SJSA1 (cell line): ENCODE measurements around the gene LENEP. TPM values are rescaled to one million over a fixed set of nuclear protein-coding genes. Genes with fewer than 3 reads are reported as not detected.

Experiments
- DNase-seq, 2 experiments: peaks; one replicate each; pipeline ENCODE4 v3.0.0-alpha.2; 2015 to 2020; ENCODE audit warnings: low spot score in 2 of 2, low read depth in 1 of 2
- H3K27ac ChIP-seq: fragments of 250-450 bp; sonication (Bioruptor Pico); 2 replicates; pipeline ENCODE4 v1.5.1; 2020; ENCODE audit warnings: mild to moderate bottlenecking, moderate library complexity
- H3K27me3 ChIP-seq: fragments of 250-450 bp; sonication (Bioruptor Pico); replicated peaks from 2 replicates; pipeline ENCODE4 v1.5.1; 2020; ENCODE audit warnings: mild to moderate bottlenecking, moderate library complexity
- H3K36me3 ChIP-seq: fragments of 250-450 bp; sonication (Bioruptor Pico); 2 replicates; pipeline ENCODE4 v1.5.1; 2020; ENCODE audit warnings: mild to moderate bottlenecking
- H3K4me1 ChIP-seq: fragments of 250-450 bp; sonication (Bioruptor Pico); replicated peaks from 2 replicates; pipeline ENCODE4 v1.6.1; 2021; ENCODE audit warnings: mild to moderate bottlenecking
- H3K4me3 ChIP-seq: fragments of 250-450 bp; sonication (Bioruptor Pico); 2 replicates; pipeline ENCODE4 v1.5.1; 2020; ENCODE audit warnings: mild to moderate bottlenecking
- H3K9me3 ChIP-seq: fragments of 250-450 bp; sonication (Bioruptor Pico); replicated peaks from 2 replicates; pipeline ENCODE4 v1.5.1; 2020; ENCODE audit warnings: mild to moderate bottlenecking
- total RNA-seq: library from RNA; depleted of rRNA; stranded (reverse); fragments of >200 nt; shearing (Covaris generic); gene quantifications from 2 replicates; pipeline ENCODE4 v1.2.3, GENCODE V29; 2014

LENEP gene
- total RNA-seq, 1 experiment from 2014 or later: not detected

DNA sequence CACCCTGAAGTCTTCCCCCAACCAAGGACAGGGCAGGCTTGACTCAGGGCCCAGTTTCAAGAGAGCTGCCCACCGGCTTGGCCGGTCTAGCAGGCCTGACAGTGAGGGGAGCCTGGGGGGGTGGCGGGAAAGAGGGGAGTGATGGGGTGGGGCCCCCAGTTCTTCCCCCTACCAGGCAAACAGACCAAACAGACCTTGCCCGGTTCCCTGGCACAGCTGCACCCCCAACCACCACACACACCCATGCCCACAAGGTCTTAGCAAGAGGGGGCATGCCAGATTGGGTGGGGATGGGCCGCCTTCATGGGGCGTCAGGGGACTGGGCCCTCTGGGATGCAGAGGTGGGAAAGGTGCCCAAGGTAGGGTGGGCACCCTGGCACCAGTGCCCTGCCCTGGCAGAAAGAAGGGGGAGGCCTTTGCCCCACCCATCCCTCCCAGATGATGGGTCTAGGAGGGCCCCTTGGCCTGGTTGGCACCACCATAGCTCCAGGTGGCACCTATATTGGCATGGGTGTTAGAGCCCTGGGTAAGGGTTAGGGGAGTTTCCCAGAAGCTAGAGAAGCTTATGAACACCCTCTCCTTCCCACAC, 18.1 kb downstream of the LENEP start:
- Histone ChIP-seq H3K4me1 (no peaks in the 10 kb centered on the region), H3K27me3 (no peaks in the 10 kb centered on the region), H3K27ac (no peak overlapping the region), H3K4me3 (no peak overlapping the region), H3K9me3 (no peaks in the 10 kb centered on the region), H3K36me3 (peaks cover 8% of the 10 kb centered on the region)
- no peak for DNase-seq

GRCh38 chr1:155012026-155012546, 18.7 kb downstream of the LENEP start:
- H3K27me3 ChIP-seq: no peaks in the 10 kb centered on the region
- DNase-seq: no peak
- H3K9me3 ChIP-seq: no peaks in the 10 kb centered on the region
- H3K4me3 ChIP-seq: no peak overlapping the region
- H3K4me1 ChIP-seq: peaks cover 5% of the 10 kb centered on the region
- H3K36me3 ChIP-seq: peaks cover 13% of the 10 kb centered on the region
- H3K27ac ChIP-seq: no peak overlapping the region

- peaks cover 13% of the 10 kb centered on the region for H3K36me3 ChIP-seq
Observed at GRCh38 chr1:155012776-155013602, 19.6 kb downstream of the LENEP start.

DNA sequence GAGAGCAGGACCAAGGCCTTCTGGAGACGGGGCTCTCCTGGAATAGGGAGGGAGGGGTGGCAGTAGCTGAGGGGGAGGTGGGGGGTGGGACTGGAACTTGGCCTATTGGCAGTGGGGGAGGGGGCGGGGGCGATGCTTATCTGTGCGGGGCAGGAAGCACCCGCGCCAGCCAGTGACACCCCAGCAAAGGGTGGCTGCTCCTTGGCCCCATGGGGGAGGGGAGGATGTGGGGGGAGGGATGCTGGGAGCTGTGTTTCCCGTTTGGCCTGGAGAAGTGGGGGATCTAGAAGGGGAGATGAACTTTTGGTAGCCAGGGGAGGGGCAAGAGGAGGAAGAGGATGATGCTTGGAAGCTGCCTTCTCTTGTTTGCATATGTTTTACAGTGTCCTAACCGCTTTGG, 20.2 kb downstream of the LENEP start:
- Histone ChIP-seq H3K9me3 (no peaks in the 10 kb centered on the region), H3K27me3 (no peaks in the 10 kb centered on the region), H3K27ac (no peak overlapping the region), H3K4me1 (peaks cover 15% of the 10 kb centered on the region), H3K4me3 (no peak overlapping the region), H3K36me3 (peaks cover 13% of the 10 kb centered on the region)
- no peak for DNase-seq

More at GRCh38 chr1:155012776-155013602, 19.6 kb downstream of the LENEP start:
- DNase-seq: no peak
- Histone ChIP-seq H3K27me3 (no peaks in the 10 kb centered on the region), H3K4me3 (no peak overlapping the region), H3K9me3 (no peaks in the 10 kb centered on the region), H3K4me1 (peaks cover 14% of the 10 kb centered on the region), H3K27ac (no peak overlapping the region)

DNA sequence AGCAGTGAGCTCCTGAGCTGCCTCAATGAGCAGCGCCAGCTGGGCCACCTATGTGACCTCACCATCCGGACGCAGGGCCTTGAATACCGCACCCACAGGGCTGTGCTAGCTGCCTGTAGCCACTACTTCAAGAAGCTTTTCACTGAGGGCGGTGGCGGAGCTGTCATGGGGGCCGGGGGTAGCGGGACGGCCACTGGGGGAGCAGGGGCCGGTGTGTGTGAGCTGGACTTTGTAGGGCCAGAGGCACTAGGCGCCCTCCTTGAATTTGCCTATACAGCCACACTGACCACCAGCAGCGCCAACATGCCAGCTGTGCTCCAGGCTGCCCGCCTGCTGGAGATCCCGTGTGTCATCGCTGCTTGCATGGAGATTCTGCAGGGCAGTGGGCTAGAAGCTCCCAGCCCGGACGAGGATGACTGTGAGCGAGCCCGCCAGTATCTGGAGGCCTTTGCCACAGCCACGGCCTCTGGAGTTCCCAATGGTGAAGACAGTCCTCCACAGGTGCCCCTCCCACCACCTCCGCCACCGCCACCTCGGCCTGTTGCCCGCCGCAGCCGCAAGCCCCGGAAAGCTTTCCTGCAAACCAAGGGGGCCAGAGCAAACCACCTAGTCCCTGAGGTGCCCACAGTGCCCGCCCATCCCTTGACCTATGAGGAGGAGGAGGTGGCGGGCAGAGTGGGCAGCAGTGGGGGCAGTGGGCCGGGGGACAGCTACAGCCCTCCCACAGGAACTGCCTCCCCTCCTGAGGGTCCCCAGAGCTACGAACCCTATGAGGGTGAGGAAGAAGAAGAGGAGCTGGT, 21.5 kb downstream of the LENEP start:
- no peak for DNase-seq
- Histone ChIP-seq H3K36me3 (peaks cover 13% of the 10 kb centered on the region), H3K4me3 (no peak overlapping the region), H3K9me3 (no peaks in the 10 kb centered on the region), H3K27me3 (no peaks in the 10 kb centered on the region), H3K27ac (no peak overlapping the region), H3K4me1 (peaks cover 20% of the 10 kb centered on the region)

GRCh38 chr1:155015527-155016230, 22.3 kb downstream of the LENEP start:
- H3K27me3 ChIP-seq: no peaks in the 10 kb centered on the region
- no peak overlapping the region for H3K4me3 ChIP-seq
- no peaks in the 10 kb centered on the region for H3K9me3 ChIP-seq
- H3K36me3 ChIP-seq: peaks cover 13% of the 10 kb centered on the region
- no peak for DNase-seq
- H3K4me1 ChIP-seq: peaks cover 20% of the 10 kb centered on the region
- no peak overlapping the region for H3K27ac ChIP-seq

DNA sequence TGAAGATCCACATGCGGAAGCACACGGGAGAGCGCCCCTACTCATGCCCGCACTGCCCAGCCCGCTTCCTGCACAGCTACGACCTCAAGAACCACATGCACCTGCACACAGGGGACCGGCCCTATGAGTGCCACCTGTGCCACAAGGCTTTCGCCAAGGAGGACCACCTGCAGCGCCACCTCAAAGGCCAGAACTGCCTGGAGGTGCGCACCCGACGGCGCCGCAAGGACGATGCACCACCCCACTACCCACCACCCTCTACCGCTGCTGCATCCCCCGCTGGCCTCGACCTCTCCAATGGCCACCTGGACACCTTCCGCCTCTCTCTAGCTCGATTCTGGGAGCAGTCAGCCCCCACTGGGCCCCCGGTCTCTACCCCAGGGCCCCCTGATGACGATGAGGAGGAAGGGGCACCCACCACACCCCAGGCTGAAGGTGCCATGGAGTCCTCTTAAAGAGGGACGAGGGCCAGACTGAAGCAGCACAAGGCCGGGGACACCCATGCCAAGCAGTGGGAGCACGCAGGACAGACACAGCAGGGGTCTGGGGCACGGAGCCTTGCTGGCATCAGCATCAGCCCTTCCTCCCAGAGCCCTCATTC, 22.9 kb downstream of the LENEP start:
- H3K27ac ChIP-seq: peak overlapping the region; percentile 59
- peaks cover 13% of the 10 kb centered on the region for H3K36me3 ChIP-seq
- H3K4me1 ChIP-seq: peaks cover 20% of the 10 kb centered on the region
- no peaks in the 10 kb centered on the region for H3K27me3 ChIP-seq
- no peak for DNase-seq
- H3K9me3 ChIP-seq: no peaks in the 10 kb centered on the region
- H3K4me3 ChIP-seq: no peak overlapping the region

DNA sequence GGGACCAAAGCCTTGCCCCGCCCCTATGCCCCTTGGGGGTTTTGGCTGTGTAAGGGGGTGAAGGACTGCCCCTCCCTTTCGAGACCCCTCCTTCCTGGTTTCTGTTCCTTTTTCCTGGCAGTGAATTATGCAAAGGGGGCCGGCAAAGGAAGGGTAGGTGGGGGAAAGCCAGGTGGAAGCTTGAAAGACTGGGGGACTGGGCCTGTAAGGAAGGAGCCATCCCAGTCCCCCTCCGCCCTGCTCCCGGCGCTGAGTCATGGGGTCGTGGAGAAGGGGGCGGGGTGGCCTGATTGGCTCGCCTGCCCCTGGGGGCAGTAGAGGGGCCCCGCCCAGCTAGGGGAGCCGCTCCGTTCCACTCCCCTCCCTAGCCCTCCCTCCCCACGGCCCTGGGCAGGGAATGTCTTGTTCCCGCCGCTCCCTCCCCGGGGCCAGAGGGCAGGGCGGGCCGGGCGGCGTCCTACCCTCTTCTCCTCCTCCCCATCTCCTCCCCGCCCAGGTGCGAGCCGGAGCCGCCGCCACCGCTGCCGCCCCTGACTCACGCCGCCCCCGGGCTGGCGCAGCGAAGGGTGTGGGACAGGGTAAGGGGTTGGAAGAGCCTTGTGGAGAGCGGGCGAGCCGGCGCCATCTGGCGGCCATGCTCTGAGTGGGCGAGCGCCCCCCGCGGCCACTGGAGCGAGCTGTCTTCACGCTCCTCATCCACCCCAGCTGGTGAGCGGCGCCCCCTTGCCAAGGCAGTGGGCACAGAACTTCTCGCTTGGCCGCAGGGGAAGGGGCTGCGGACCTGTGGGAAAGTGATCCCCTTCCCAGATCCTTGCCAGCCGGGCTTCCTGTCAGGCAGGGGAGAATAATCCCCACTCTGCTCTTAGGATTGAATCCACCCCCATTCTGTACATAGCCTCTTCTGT, 23.9 kb downstream of the LENEP start:
- no peaks in the 10 kb centered on the region for H3K9me3 ChIP-seq
- peak; percentile 92 to 94 for DNase-seq

GRCh38 chr1:155017946-155018316, 24.5 kb downstream of the LENEP start:
- Histone ChIP-seq H3K27me3 (no peaks in the 10 kb centered on the region), H3K4me1 (peaks cover 20% of the 10 kb centered on the region), H3K36me3 (peaks cover 13% of the 10 kb centered on the region), H3K27ac (no peak overlapping the region), H3K4me3 (peak overlapping the region; percentile 42), H3K9me3 (no peaks in the 10 kb centered on the region)
- no peak for DNase-seq

More for the DNA sequence above, 23.9 kb downstream of the LENEP start:
- Histone ChIP-seq H3K27ac (peak overlapping the region; percentile 59), H3K4me1 (peaks cover 20% of the 10 kb centered on the region), H3K36me3 (peaks cover 13% of the 10 kb centered on the region), H3K27me3 (no peaks in the 10 kb centered on the region), H3K4me3 (peak overlapping the region; percentile 42)

GRCh38 chr1:155018617-155019348, 25.4 kb downstream of the LENEP start:
- Histone ChIP-seq H3K4me1 (peaks cover 20% of the 10 kb centered on the region), H3K27ac (no peak overlapping the region), H3K4me3 (no peak overlapping the region), H3K9me3 (no peaks in the 10 kb centered on the region), H3K27me3 (no peaks in the 10 kb centered on the region), H3K36me3 (peaks cover 13% of the 10 kb centered on the region)
- DNase-seq: no peak

- Histone ChIP-seq H3K4me1 (peaks cover 20% of the 10 kb centered on the region), H3K9me3 (no peaks in the 10 kb centered on the region), H3K4me3 (no peak overlapping the region), H3K27ac (no peak overlapping the region), H3K36me3 (peaks cover 13% of the 10 kb centered on the region), H3K27me3 (no peaks in the 10 kb centered on the region)
- no peak for DNase-seq
Observed at GRCh38 chr1:155019377-155020245, 26.2 kb downstream of the LENEP start.
